HG02938 (cell line): ENCODE results near the gene SLC6A3.

Experiments
- ATAC-seq: cut with Tn5 transposase; IDR thresholded peaks from one replicate; pipeline ENCODE4 v1.9.1; 2021; ENCODE audit warnings: mild to moderate bottlenecking, moderate library complexity; ENCODE audit not compliant: unreplicated experiment

SLC6A3 gene

DNA sequence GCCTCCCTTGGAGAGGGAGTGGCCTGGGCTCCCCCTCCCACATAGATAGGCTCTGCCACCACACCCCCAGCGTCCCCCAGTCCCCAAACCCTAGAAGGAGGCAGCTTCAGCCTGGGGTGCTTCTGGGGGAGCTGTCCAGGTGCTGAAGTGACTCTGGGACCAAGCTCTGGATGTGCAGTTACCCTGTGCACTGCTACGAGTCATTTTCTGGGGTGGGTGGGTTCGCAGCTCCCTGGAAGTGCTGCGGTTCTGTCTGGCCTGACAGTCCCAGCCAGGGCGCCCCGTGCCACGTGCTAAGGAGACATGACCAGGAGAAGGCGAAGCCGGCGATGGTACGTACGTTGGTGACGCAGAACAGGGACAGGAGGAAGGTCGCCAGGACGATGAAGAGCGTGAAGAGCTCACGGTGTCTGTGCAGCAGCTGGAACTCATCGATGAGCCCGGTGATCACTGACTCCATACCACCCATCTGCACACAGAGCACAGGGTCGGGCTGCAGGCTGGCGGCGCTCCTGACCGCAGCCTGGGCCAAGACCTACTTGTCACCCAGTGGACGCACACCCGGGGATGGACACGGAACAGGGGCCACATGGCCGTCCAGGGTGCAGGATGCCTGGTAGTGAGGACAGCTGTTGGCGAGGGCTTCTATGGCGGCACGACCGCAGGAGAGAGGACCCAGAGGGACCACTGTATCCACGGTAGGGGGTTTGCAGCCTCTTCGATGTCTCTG, 35.7 kb downstream of the SLC6A3 start:
- ATAC-seq, result no peak

DNA sequence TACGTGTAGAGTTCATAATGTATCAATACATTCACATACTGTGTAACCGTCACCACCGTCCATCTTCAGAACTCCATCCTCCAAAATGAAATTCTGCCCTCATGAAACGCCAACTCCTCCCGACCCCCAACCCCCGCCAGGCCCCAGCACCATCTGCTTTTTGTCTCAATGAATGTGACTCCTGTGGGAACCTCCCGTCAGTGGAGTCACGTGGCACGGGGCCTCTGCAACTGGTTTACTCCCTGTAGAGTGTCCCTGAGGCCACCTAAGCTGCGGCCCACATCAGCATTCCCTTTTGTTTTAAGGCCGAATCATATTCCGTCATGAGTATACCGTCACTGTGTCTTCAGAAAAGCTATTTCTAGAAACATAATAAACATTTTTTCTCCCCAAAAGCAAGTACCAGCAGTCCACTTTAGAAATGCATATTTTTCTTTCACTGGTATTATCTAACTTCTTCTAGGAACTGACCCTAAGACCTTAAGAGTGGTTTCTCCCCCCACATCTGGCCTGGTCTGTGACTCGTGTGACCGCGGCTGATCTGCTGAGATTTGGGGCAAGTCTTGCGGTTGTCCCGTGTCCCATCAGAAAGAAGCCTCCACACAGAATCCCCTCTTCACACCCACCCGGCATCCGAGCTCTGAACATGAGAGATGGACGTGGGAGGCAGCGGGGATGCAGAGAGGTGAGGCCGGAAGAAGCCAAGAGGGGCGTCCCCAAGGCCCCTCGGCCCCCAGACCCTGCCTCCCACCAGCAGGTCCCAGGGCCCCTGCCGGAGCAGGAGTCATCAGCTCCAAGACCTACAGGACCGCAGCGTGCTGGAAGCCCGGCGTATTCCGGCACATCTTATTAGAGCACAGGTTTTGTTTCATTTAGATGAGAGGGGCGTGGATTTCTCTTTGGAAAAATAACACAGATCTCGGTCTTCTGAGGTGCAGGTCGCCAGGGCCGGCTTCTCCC, 38.3 kb downstream of the SLC6A3 start:
- no peak for ATAC-seq

GRCh38 chr5:1405539-1406530, 39.4 kb downstream of the SLC6A3 start:
- no peak for ATAC-seq

DNA sequence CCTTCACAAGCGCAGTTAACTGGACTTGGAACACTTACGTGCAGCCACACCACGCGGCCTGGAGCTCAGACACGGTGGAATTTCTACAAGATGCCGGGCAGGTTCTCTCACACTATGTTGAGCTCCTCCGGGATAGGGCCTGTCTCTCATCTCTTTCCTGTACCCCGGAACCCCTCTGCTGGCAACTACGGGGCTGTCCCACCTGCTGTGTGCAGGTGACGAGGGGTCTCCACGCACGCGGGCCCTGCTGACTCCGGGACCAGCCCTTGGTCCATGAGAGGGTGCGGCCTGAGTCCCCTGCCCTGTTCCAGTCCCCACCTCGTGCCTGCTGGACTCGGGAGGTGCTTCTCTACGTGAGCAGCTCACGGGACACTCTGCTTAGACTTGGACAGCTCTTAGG, 40.1 kb downstream of the SLC6A3 start:
- ATAC-seq, result no peak

- no peak for ATAC-seq
Measured at GRCh38 chr5:1404062-1404461, 41.2 kb downstream of the SLC6A3 start.

DNA sequence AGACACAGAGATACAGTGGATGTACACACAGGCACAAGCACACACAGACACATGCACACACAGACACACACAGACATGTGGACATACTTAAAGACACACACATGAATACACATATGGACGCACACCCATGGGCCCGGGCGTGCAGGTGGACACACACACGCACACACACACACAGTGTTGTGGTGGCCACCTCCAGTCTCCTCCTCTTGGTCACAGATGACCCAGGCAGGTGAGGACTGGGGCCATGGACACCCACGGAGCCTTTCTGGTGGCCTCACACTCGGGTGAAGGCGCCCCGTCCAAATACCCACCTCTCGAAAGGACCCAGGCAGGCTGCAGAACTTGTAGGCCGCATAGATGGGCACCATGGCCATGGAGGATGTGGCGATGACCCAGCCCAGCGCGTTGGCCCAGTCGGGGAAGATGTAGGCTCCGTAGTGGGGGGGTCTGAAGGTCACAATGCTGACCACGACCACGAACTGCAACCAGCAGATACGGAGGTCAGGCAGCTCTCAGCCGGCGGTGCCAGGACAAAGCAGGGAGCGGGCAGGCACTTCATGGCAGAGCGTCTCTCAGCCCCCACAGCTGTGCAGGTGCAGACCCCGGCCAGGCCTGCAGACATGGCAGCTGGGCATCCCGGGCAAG, 42.5 kb downstream of the SLC6A3 start:
- no peak for ATAC-seq

DNA sequence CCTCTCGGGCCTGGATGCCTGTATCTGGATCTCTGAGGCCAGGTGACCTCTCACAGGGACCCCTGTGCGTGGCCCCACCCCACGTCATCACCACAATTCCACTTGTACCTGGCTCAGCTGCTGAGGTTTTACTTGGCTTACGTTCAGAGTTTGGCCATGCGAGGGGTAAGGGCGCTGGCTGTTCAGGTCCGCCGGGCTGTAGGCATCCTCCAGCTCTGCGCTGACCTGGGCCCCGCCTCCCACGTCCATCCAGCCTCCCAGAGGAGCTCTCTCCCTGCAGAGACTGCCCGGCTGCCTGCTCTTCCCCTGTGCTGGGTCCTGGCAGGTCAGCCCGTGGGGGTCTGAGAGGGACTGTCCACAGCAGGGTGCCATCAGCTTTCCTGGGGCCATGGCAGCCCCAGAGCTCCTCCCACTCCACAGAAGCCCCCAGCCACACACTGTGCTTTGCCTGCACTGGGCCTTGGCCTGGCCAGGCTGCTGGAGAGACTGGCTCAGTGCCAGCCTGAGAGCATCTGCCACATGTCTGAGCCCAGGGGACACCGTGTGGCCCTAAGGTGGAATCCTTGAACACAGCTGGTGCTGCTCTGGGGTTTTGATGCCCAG, 43.6 kb downstream of the SLC6A3 start:
- ATAC-seq, result no peak

DNA sequence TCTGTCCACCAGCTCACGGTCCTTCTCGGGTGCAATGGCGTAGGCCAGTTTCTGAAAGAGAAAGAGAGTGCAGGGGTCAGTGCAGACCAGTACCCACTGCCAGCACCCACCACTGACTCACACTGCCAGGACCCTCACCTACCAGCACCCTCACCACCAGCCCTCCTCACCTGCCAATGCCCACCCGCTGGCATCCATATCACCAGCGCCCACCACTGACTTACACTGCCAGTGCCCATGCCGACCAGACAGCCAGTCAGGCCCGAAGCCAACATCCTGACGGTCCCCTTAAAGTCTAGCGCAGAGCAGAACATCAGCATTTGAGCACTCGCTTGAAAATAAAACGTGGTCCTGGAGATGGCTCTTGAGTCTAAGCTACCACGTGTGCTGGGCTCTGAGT, 44.3 kb downstream of the SLC6A3 start:
- no peak for ATAC-seq

DNA sequence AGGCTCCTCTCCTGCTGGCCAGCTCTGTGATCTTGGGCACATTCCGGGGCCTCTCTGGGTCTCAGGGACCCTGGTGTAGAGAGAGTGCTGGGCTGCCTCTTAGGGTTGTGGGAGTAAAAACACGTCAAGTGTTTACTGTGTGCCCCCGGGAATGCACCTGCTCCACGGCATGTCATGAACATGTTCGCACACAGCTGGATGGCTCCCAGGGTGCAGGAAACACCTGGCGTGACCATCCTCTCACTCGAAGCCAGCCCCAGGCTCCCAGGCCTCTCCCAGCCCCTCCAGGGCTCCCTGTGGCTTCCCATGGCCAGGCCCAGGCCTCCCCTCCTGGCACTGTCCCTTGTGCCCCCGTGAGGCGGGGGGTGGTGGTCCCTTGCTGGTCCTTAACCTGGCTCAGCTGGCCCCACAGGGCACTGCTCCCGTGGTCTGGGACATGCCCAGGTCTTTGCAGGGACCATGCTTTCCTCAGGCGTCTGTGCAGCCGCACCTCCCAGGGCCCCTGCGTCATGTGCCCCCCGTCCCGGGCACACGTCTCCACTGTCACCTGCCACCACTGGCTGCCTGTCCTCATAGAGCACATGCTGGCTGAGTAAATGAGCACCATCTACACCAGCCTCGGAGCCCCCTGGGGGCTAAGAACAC, 44.9 kb downstream of the SLC6A3 start:
- ATAC-seq, result no peak

GRCh38 chr5:1399737-1400136, 45.5 kb downstream of the SLC6A3 start:
- ATAC-seq, result no peak

- ATAC-seq, result no peak
Measured at GRCh38 chr5:1396293-1396816, 48.9 kb downstream of the SLC6A3 start.

GRCh38 chr5:1394881-1395860, 50.1 kb downstream of the SLC6A3 start:
- no peak for ATAC-seq

GRCh38 chr5:1393571-1394501, 51.4 kb downstream of the SLC6A3 start:
- no peak for ATAC-seq

DNA sequence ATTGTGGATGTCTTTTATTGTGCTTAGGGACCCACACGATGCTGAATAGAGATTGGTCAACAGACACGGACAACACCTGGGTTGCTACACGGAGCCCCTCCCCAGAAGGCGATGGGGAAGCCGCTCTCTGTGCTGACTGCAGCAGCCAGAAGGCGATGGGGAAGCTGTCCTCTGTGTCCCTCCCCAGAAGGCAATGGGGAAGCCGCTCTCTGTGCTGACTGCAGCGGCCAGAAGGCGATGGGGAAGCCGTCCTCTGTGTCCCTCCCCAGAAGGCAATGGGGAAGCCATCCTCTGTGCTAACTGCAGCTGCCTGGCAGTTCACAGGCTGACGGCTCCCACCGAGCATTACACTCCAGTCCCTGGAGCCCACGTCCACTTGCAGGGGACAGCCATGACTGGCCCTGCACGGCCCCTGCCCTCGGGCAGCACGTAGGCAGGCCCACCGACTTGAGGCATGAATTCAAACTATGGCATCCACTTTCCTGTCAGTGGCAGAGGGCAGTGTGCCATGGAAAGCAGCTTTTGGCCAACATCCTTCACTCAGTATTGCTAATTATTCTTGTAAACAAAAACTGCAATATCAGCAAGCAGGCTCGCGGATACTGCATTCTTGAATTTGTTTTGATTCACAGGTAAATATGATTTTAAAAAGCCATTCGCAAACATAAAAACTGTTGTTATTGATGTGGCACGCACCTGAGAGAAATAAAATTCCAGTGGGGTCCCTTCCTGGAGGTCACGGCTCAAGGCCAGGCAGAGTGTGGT, 52.3 kb downstream of the SLC6A3 start:
- no peak for ATAC-seq

- ATAC-seq, result no peak
Measured at GRCh38 chr5:1392261-1392660, 53.0 kb downstream of the SLC6A3 start.

- ATAC-seq, result no peak
Measured at GRCh38 chr5:1391691-1392090, 53.5 kb downstream of the SLC6A3 start.
